GM18526 (cell line): ENCODE results near the gene SEMA4D.

Experiments
- POLR2A ChIP-seq: IDR thresholded peaks from 3 replicates; pipeline ENCODE4 v1.6.1; 2011; ENCODE audit not compliant: insufficient read length; ENCODE audit errors: extremely low read depth

SEMA4D gene

GRCh38 chr9:89397471-89397870 is 100.4 kb downstream of the SEMA4D start:
- no peak for TF ChIP-seq POLR2A

GRCh38 chr9:89395931-89396710 is 101.8 kb downstream of the SEMA4D start:
- TF ChIP-seq POLR2A: no peak

GRCh38 chr9:89394412-89394811 is 103.5 kb downstream of the SEMA4D start:
- no peak for TF ChIP-seq POLR2A

- TF ChIP-seq POLR2A: no peak
Measured at GRCh38 chr9:89391585-89391984, 106.3 kb downstream of the SEMA4D start.

GRCh38 chr9:89390578-89391116 is 107.3 kb downstream of the SEMA4D start:
- TF ChIP-seq POLR2A: no peak

GRCh38 chr9:89390068-89390555 is 107.8 kb downstream of the SEMA4D start:
- TF ChIP-seq POLR2A: no peak

GRCh38 chr9:89388868-89389177 is 109.1 kb downstream of the SEMA4D start:
- TF ChIP-seq POLR2A: no peak

GRCh38 chr9:89388084-89388867 is 109.6 kb downstream of the SEMA4D start:
- no peak for TF ChIP-seq POLR2A

- no peak for TF ChIP-seq POLR2A
Measured at GRCh38 chr9:89387197-89387849, 110.6 kb downstream of the SEMA4D start.

- TF ChIP-seq POLR2A: peak; percentile 7
Measured at GRCh38 chr9:89386797-89387196, 111.1 kb downstream of the SEMA4D start.

GRCh38 chr9:89386206-89386605 is 111.7 kb downstream of the SEMA4D start:
- TF ChIP-seq POLR2A: peak; percentile 5

GRCh38 chr9:89384783-89385182 is 113.1 kb downstream of the SEMA4D start:
- TF ChIP-seq POLR2A: no peak

GRCh38 chr9:89383721-89384300 is 114.1 kb downstream of the SEMA4D start:
- TF ChIP-seq POLR2A: no peak

GRCh38 chr9:89383030-89383720 is 114.7 kb downstream of the SEMA4D start:
- no peak for TF ChIP-seq POLR2A
